Coronary artery (tissue), 2 donors: Measurements from ENCODE around the gene PARD3.

ENCODE experiments used
- DNase-seq: peaks from one replicate; pipeline ENCODE4 v3.0.0-alpha.2; 2017; ENCODE audit warnings: low spot score
- H3K27ac ChIP-seq, 2 donors: fragments of 200-600 bp; sonication (generic); one replicate each; pipeline ENCODE4 v1.5.1; 2016 to 2019
- H3K4me3 ChIP-seq: fragments of 200-600 bp; sonication (generic); 2 replicates; pipeline ENCODE4 v1.5.1; 2016; ENCODE audit warnings: mild to moderate bottlenecking, moderate library complexity
- CTCF ChIP-seq: fragments of 200-600 bp; sonication (generic); IDR thresholded peaks from one replicate; pipeline ENCODE4 v1.5.1; 2019; ENCODE audit warnings: antibody characterized with exemption

The PARD3 gene

GRCh38 chr10:34622945-34623344 is 192.2 kb downstream of the PARD3 start:
- TF ChIP-seq CTCF, result no peak
- Histone ChIP-seq H3K27ac (no peak overlapping the region), H3K4me3 (no peak overlapping the region)
- no peak for DNase-seq

- DNase-seq, result no peak
- no peak for TF ChIP-seq CTCF
Measured at GRCh38 chr10:34618611-34619010, 196.5 kb downstream of the PARD3 start.

GRCh38 chr10:34615770-34616169 is 199.3 kb downstream of the PARD3 start:
- Histone ChIP-seq H3K27ac (no peak overlapping the region), H3K4me3 (no peak overlapping the region)
- no peak for TF ChIP-seq CTCF
- DNase-seq, result no peak

More at GRCh38 chr10:34618611-34619010, 196.5 kb downstream of the PARD3 start:
- Histone ChIP-seq H3K27ac (no peak overlapping the region), H3K4me3 (no peak overlapping the region)

GRCh38 chr10:34613491-34613890 is 201.6 kb downstream of the PARD3 start:
- no peak overlapping the region for H3K27ac ChIP-seq
- no peak overlapping the region for H3K4me3 ChIP-seq
- TF ChIP-seq CTCF, result no peak
- no peak for DNase-seq

GRCh38 chr10:34612938-34613337 is 202.2 kb downstream of the PARD3 start:
- DNase-seq, result no peak
- no peak overlapping the region for H3K4me3 ChIP-seq
- H3K27ac ChIP-seq, result no peak overlapping the region
- no peak for TF ChIP-seq CTCF

- no peak overlapping the region for H3K4me3 ChIP-seq
- no peak for TF ChIP-seq CTCF
- no peak for DNase-seq
- H3K27ac ChIP-seq, result no peak overlapping the region
Measured at GRCh38 chr10:34612446-34612845, 202.7 kb downstream of the PARD3 start.

GRCh38 chr10:34609287-34609940 is 205.7 kb downstream of the PARD3 start:
- no peak for DNase-seq
- H3K27ac ChIP-seq, result no peak overlapping the region
- TF ChIP-seq CTCF, result no peak
- H3K4me3 ChIP-seq, result no peak overlapping the region
